DND-41 (cell line): Measurements from ENCODE around the gene PITX1.

ENCODE experiments used
- EZH2 ChIP-seq: IDR thresholded peaks from 3 replicates; pipeline ENCODE4 v1.6.1; 2012; ENCODE audit warnings: borderline replicate concordance, low read depth, mild to moderate bottlenecking, moderate library complexity, low read length, inconsistent platforms; ENCODE audit not compliant: severe bottlenecking
- TF ChIP-seq, protein P1 (sequence below): IDR thresholded peaks from 2 replicates; pipeline ENCODE4 v1.5.1; 2012; ENCODE audit warnings: borderline replicate concordance, low read length, moderate library complexity, mild to moderate bottlenecking; ENCODE audit not compliant: poor library complexity, severe bottlenecking; ENCODE audit errors: extremely low read depth

DNA sequence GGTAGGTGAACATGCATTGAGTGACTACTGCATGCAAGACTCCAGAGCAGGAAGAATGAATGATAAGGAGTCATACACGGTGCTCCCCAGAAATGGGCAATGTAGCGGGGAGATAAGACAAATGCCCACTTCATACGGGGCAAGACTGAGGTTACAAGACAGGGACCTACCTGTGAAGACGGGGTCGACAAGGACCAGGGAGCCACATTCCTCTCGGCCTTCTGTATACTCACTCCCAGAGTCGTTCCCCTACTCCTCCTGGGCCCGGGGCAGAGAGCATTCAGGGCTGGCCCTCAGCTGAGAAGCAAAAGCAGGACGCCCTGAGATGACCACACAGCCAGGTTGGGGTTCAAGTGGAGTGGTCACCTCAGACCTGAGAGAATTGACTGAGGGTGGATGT is 26.7 kb downstream of the PITX1 start:
- no peak for TF ChIP-seq EZH2
- TF ChIP-seq, protein P1, sequence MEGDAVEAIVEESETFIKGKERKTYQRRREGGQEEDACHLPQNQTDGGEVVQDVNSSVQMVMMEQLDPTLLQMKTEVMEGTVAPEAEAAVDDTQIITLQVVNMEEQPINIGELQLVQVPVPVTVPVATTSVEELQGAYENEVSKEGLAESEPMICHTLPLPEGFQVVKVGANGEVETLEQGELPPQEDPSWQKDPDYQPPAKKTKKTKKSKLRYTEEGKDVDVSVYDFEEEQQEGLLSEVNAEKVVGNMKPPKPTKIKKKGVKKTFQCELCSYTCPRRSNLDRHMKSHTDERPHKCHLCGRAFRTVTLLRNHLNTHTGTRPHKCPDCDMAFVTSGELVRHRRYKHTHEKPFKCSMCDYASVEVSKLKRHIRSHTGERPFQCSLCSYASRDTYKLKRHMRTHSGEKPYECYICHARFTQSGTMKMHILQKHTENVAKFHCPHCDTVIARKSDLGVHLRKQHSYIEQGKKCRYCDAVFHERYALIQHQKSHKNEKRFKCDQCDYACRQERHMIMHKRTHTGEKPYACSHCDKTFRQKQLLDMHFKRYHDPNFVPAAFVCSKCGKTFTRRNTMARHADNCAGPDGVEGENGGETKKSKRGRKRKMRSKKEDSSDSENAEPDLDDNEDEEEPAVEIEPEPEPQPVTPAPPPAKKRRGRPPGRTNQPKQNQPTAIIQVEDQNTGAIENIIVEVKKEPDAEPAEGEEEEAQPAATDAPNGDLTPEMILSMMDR, result no peak
